GM13976 (cell line): Measurements from ENCODE around the gene EIF2B4.

Source experiments
- DNase-seq: peaks from one replicate; pipeline ENCODE4 v3.0.0; 2012; ENCODE audit warnings: low spot score
- CTCF ChIP-seq: IDR thresholded peaks from 2 replicates; pipeline ENCODE4 v1.5.1; 2012; ENCODE audit warnings: borderline replicate concordance, mild to moderate bottlenecking; ENCODE audit not compliant: insufficient read depth; ENCODE audit errors: extremely low read depth, missing control alignments, control extremely low read depth
- in situ Hi-C: fragments of 300-500 bp; cut with MboI; formaldehyde crosslinking; loops from one replicate; pipeline ENCODE4 v1.12.0; 2022; ENCODE audit warnings: low sequenced_read_pairs, mixed read lengths, inconsistent platforms; ENCODE audit not compliant: unreplicated experiment

EIF2B4 gene

DNA sequence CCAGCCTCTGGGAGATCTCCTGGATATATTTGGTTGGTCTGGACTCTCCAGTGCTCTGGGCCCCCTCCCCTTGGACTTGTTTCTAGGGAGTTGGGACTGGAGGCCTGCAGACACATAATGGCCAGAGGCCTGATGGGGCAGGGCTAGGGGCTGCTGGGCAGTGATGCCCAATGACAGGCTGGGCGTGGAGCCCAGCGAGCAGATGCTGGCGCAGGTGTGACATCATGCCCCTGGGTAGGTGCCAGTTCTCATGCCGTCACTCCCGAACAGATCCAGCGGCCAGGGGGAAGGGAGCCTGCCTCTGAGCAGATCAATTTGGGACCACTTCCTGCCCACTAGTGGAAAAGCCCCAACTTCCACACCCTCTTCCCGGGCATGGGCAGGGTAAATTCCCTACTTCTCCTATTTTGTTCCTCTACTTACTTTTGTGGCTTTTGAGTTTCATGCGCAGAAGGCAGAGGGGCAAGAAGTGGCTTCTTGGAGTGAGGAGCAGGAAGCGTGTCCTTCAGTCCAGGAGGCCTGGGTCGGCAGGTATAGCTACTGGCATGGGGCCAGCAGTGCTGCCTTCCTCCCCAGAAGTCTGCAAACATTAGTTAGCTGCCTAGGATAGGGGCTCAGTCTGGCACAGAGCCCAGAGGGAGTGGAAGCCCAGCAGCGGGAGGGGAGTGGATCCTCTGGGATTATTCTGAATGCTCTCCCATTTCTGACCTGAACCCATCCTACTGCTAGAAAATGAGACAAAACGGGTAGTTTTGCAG, 53.3 kb downstream of the EIF2B4 start:
- no peak for DNase-seq
- TF ChIP-seq CTCF = no peak
- in situ Hi-C loops = no loop called here

- TF ChIP-seq CTCF = no peak
- in situ Hi-C loops = no loop called here
- DNase-seq = no peak
Measured at GRCh38 chr2:27315122-27315521, 55.0 kb downstream of the EIF2B4 start.

DNA sequence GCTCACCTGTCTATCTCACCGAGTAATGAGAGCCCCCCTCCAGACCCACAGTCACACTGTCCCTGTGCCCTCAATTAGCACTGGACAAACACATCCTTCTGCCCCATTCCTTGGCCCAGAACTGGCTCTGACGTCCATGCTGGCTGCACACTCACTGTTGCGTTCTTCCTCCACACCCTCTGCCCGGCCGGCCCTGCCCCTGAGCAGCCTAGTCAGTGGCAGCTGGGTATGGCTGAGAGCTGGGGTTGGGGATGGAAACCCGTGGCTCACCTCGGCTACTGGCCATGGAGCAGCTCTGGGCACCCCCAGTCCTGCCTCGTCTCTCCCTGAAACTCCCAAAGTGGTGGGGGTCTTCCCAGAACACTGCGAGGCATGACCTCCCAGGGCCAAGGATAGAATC, 55.4 kb downstream of the EIF2B4 start:
- in situ Hi-C loops = no loop called here
- TF ChIP-seq CTCF = no peak
- no peak for DNase-seq
